Femur (tissue), 1 donor: ENCODE results near the gene LHX4.

Experiments used
- DNase-seq: peaks from one replicate; pipeline ENCODE4 v3.0.0-alpha.2; 2017

The LHX4 gene

DNA sequence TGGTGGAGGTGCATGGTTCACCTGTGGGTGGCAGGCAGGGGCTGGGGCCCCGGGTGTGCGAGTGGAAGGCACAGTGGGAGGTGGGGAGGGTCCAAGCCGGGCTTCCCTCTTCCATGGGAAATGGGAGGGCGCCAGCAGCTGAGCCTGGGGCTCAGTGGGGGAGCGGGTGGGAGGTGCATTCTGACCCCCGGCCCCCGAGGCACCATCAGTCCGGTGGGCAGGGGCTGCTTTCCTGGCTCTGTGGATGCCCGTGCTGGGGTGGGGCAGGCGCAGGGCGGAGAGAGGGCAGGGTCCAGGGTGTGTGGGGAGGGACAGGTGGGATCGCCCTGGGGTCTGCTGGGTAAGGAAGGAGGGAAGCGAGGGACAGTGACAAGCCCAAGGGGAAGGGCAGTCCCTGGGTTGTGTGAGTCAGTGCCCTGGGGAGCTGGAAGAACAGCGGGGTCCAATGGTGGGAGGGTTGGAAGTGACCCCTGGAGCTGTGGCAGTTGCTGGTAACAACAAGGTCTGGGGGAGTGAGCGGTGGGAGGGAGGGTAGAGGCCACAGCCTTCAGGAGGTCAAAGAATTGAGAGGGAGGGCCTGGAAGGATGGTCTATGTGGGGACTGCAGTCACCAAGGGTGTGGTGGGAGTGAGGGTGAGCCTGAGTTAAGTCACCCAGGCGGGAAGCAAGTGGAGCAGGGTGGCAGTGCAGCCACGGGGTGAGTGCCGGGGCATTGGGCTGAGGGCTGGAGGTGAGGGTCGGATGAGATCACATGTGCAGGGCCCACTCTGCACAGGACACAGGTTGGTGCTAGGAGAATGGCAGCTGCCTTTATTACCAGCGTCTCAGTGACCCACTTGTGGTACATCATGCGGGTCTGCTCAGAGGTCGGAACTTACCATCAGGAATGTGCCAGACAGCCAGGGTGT is 29.6 kb downstream of the LHX4 start:
- DNase-seq = no peak

DNA sequence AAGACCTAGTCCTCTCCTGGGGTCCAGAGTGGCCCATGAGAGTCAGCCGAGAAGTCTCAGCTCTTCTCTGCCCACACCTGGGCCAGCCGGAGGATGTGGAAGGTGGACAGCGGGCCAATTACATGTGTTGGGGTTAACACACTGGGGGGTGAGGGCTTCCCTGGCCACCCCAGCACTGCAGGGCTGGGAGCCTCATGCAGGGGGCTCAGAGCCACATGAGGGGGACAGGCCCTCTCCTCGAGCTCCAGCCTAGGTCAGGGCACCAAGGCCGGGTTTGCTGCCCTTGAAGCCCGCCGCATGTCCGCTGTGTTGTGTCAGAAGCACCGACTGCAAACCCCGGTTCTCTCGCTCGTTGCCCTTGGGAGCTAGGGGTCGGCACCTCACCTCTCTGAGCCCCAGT is 30.5 kb downstream of the LHX4 start:
- DNase-seq = no peak

- no peak for DNase-seq
Observed at GRCh38 chr1:180261030-180261429, 31.0 kb downstream of the LHX4 start.

- DNase-seq = no peak
Observed at GRCh38 chr1:180261524-180262155, 31.6 kb downstream of the LHX4 start.

GRCh38 chr1:180262628-180263488 is 32.8 kb downstream of the LHX4 start:
- DNase-seq = no peak

GRCh38 chr1:180264595-180264994 is 34.5 kb downstream of the LHX4 start:
- no peak for DNase-seq

DNA sequence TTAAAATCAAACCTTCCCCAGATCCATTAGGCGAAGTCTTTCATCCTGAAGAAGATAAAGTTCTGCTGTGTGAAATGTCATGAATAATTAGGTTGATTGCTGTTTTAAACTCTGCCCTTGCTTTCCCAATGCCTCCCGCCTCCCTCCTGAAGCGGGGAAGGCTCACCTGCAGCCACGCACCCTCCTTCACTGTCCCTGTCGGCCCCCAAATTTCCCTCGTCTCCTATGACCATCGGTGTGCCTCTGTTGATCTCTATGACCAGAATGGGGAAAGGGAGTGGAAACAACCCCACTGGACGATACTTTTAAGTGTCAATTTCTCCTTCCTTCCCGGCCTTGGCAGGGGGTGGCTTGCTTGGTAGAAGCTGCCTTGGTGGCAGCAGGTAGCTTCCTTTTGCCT is 35.1 kb downstream of the LHX4 start:
- peak; percentile 11 for DNase-seq

DNA sequence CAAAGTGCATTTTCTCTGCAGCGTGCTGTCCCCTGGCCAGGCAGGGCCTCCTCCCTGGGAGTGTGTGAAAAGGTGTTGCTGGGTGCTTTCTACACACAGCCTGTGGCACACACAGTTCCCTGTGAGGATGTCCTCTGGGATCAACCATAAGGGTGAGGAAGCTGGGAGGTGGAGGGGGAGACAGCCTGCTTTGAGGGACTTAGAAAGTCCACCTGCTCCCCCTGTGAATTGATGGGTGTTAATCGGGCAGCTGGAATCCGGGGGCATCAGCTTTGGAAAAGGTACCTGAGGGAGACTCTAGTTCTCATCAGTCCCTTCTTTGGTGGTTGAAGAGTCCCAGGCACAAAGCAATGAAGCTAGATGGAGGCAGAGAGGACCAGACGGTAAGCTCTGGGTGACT is 35.8 kb downstream of the LHX4 start:
- DNase-seq = peak; percentile 9

DNA sequence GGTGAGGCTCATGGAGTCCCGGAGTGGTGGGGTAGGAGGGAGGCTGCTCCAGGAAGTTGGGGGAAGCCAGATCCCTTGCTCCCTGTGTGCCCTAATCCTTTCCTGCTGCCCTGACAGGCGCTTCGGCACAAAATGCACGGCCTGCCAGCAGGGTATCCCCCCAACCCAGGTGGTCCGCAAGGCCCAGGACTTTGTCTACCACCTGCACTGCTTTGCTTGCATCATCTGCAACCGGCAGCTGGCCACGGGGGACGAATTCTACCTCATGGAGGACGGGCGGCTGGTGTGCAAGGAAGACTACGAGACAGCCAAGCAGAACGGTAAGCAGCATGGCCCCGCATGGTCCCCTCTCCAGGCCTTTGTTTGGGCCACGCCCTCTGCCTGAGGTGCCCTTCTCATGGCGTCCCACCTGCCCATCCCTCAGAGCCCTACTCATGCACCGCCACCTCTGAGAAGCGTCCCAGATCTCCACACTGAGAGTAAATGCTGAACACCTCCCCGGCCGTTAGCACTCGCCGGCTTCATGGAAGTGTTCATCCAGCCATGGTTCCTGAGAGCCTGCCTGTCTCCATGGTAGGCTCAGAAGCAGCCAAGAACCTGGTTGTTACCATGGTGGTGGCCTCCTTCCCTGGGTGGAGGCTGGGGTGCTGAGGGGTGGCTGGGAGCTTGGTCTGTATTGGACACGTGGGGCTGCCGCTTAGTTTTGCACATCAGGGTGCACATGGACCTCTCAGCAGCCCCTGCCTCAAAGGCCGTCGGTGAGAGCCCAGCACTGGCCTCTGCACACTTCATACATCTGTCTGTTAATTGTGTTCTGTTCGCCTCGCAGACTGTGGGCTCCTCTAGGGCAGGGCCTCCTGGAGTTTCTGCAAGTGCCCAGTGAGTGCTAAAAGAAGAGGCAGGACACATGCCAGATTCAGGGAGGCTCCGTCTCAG is 36.5 kb downstream of the LHX4 start:
- peak; percentile 9 for DNase-seq

DNA sequence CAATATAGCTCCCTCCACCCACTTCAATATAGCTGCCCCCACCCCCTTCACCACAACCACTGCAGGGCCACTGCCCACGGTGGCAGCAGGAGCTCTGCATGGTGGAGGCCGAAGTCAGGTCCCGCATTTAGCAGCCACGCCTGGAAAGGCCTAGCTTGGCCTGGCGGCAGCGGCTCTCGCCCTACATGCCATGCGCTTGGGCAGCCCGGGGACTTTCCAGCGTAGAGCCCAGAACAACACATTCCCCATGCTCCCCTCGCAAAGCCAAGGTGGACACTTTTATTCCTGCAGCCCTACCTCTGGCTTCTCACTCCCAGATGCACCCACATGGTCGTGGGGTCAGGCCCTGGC is 37.1 kb downstream of the LHX4 start:
- DNase-seq = peak; percentile 24

DNA sequence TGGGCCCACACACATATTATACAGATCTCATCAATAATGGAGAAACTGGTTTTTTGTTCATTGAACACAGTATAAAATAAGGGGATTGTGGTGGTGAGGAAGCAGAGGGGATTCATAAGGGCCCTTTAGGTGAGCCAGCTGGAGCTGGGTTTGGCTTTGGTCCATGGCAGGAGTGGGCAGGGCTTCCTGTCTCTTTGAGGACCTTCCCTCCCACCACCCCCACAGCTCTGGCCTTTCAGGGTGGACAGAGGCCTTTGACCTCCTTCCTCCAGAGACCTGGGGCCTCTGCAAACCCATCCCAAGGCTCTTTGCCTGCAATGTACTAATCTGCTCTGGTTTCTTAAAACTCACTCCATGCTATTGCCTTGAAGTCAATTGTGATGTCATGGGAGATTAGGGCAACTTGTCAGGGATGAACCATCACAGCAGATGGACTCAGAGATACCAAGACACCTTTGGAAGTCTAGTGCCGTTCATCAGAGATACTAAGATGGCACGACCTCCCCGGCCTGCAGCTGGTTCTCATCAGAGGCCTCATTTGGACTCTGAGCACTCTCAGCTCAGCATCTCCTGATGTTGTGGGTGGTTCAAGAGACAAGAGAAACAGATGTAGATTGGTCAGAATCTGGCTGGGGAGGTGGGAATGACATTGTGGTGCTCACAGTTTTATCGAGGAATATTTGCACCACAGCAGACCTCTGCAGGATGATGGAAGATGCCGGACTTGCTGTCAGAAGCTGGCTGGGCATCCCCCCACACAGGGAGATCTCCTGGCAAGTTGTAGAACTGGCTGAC is 37.9 kb downstream of the LHX4 start:
- peak; percentile 18 for DNase-seq

DNA sequence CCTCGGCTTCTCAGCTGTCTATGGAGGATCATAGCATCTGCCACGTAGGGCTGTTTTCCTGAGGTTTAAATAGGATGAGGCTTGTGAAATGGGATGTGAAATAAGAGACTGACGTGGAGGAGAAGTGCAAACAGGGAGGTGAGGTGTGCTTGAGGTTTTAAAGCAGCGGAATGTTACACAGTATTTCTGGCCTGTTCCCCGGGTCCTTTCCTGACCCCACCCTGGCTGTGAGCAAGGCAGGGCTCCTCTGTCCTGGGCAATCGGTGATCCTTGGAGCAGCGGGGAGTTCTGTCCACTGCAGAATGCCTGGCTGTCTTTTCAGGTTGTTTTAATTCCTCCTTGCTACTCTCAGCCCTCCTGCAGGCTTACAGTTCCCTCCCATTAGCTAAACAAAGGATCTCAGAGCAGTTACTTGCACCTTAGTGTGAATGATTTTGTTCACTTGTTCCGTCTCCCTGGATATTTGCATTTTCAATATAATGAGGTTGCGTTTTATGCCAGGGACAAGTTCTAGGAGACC is 38.6 kb downstream of the LHX4 start:
- no peak for DNase-seq

GRCh38 chr1:180269645-180270529 is 39.8 kb downstream of the LHX4 start:
- DNase-seq = peak; percentile 24

- DNase-seq = no peak
Observed at GRCh38 chr1:180270530-180271271, 40.6 kb downstream of the LHX4 start.

GRCh38 chr1:180271272-180272255 is 41.5 kb downstream of the LHX4 start:
- peak; percentile 68 for DNase-seq

DNA sequence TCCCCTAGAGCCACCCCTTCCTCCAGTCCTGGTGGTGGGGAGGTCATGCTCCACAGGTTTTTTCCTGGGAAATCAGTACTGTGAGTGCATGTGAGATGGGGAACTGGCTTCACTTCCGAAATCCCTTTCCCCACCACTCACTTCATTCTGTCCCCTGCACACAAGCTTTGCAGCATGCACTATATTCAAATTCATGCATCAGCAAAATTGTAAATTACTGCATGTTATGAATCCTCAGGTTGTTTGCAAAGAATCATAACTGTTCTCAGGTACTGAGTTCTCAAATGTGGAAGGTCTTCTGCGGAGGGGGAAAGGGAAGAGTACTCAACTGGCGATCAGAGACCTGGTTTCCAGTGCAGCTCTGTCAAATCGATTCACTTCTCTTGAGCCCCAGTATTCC is 42.3 kb downstream of the LHX4 start:
- DNase-seq = no peak

DNA sequence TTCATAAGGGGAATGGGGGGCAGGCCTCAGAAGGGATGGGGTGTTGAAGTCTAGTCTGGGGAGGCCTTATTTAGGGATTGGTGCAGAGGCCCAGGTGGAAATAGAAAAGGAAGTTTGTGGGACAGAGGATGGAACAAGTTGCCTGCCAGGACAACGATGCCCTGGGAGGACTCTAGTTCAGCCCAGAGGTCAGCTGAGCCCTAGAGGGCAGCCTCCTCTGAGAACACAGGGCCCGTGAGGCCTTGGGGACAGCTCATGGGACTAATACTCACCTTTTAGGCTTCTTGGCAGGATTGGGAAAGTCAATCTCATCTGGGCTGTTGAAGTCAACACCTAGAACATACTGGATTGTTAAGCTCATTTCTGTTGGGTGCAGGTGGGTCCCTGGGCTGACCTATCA is 43.0 kb downstream of the LHX4 start:
- DNase-seq = peak; percentile 8

- DNase-seq = peak; percentile 1
Observed at GRCh38 chr1:180274221-180274620, 44.2 kb downstream of the LHX4 start.
